Common myeloid progenitor, CD34-positive (primary cell): ENCODE data around the gene SYS1.

Experiments
- CTCF ChIA-PET: fragments of 350-600 bp; sonication (Branson Sonifier 250); formaldehyde crosslinking; loops from one replicate; lab custom pipeline; 2021; ENCODE audit warnings: antibody characterized with exemption; lab: Charles Lee
- POLR2A ChIA-PET: fragments of 350-600 bp; sonication (Branson Sonifier 250); formaldehyde crosslinking; loops from one replicate; lab custom pipeline; 2021; ENCODE audit warnings: antibody characterized with exemption; lab: Charles Lee
- DNase-seq, 3 donors: peaks; one replicate each; pipeline versions ENCODE4 v3.0.0 to v3.0.0-alpha.2; 2013
- H3K27ac ChIP-seq, 2 experiments: 1 replicate in 1 of 2; 2 replicates in 1 of 2; pipeline ENCODE4 v1.7.0; 2013; ENCODE audit warnings: inconsistent platforms in 2 of 2, low read length in 2 of 2, mild to moderate bottlenecking in 2 of 2, low read depth in 1 of 2, moderate library complexity in 1 of 2; ENCODE audit not compliant: severe bottlenecking in 2 of 2, insufficient read depth in 1 of 2, poor library complexity in 1 of 2
- H3K27me3 ChIP-seq, 5 experiments: replicated peaks in 2 of 5; 1 replicate in 3 of 5; 2 replicates in 2 of 5; pipeline versions ENCODE4 v1.6.1 to v1.7.0; 2013; ENCODE audit warnings: low read length in 4 of 5, mild to moderate bottlenecking in 2 of 5, moderate library complexity in 2 of 5, inconsistent platforms in 1 of 5; ENCODE audit not compliant: insufficient read depth in 5 of 5, control insufficient read depth in 4 of 5
- H3K36me3 ChIP-seq, 4 experiments: 1 replicate in 2 of 4; 2 replicates in 2 of 4; pipeline versions ENCODE4 v1.6.1 to v1.7.0; 2013; ENCODE audit warnings: low read length in 3 of 4, control low read depth in 1 of 4, mild to moderate bottlenecking in 1 of 4; ENCODE audit not compliant: control insufficient read depth in 4 of 4, insufficient read depth in 4 of 4
- H3K4me1 ChIP-seq, 4 experiments: 1 replicate in 3 of 4; 2 replicates in 1 of 4; pipeline versions ENCODE4 v1.6.1 to v1.7.1; 2013; ENCODE audit warnings: low read length in 3 of 4, mild to moderate bottlenecking in 3 of 4, control low read depth in 1 of 4, inconsistent platforms in 1 of 4, moderate library complexity in 1 of 4; ENCODE audit not compliant: control insufficient read depth in 4 of 4, insufficient read depth in 4 of 4; ENCODE audit errors: control extremely low read depth in 1 of 4
- H3K4me3 ChIP-seq, 7 experiments: 1 replicate in 4 of 7; 2 replicates in 3 of 7; pipeline versions ENCODE4 v1.5.1 to v1.7.0; 2013; ENCODE audit warnings: mild to moderate bottlenecking in 7 of 7, low read length in 6 of 7, moderate library complexity in 6 of 7, inconsistent platforms in 2 of 7, low read depth in 2 of 7, control low read depth in 1 of 7; ENCODE audit not compliant: insufficient read depth in 4 of 7, control insufficient read depth in 1 of 7; ENCODE audit errors: extremely low read depth in 1 of 7
- H3K9me3 ChIP-seq, 5 experiments: 1 replicate in 4 of 5; 2 replicates in 1 of 5; pipeline versions ENCODE4 v1.6.1 to v1.7.1; 2013; ENCODE audit warnings: low read length in 4 of 5, mild to moderate bottlenecking in 2 of 5, inconsistent platforms in 1 of 5, low read depth in 1 of 5, moderate library complexity in 1 of 5; ENCODE audit not compliant: control insufficient read depth in 4 of 5, insufficient read depth in 2 of 5; ENCODE audit errors: control extremely low read depth in 1 of 5
- WGBS: methylation state at CpG from one replicate; pipeline ENCODE4 v1.1.5; 2013; ENCODE audit not compliant: insufficient coverage; 5-methylcytosine and 5-hydroxymethylcytosine counted together

SYS1 gene

GRCh38 chr20:45377269-45377668 is 14.3 kb downstream of the SYS1 start:
- 96% methylated on average over 10 of the region's 11 CpGs for WGBS
- Histone ChIP-seq H3K27ac (no peak overlapping the region), H3K36me3 (no peaks in the 10 kb centered on the region), H3K4me3 (no peak overlapping the region), H3K4me1 (peaks cover 0 to 13% (median 10%) of the 10 kb centered on the region in 4 experiments), H3K9me3 (no peaks in the 10 kb centered on the region), H3K27me3 (no peaks in the 10 kb centered on the region)
- CTCF ChIA-PET: interaction anchor here (0.6 to 22.7 kb wide), 7 partner anchors 10 to 374 kb away, joined by 3 to 353 read pairs (median 4); partner anchors contain the start of gene DBNDD2
- DNase-seq: no peak
- POLR2A ChIA-PET: no interaction called here

- POLR2A ChIA-PET: no interaction called here
- no peaks in the 10 kb centered on the region for H3K27me3 ChIP-seq
Measured at GRCh38 chr20:45378191-45378590, 15.2 kb downstream of the SYS1 start, which contains the start of gene TP53TG5. Gene TP53TG5 (minus strand): TSS chr20:45378325. CDS start chr20:45378236, 89 bp downstream.

GRCh38 chr20:45387274-45387673 is 24.3 kb downstream of the SYS1 start:
- H3K4me1 ChIP-seq: no peaks in the 10 kb centered on the region
- ChIA-PET CTCF (interaction anchor here (1.6 to 3.6 kb wide), 4 partner anchors 10 to 64 kb away, joined by 4 to 20 read pairs (median 8); no protein-coding TSS in a partner anchor), POLR2A (no interaction called here)
- H3K27me3 ChIP-seq: no peaks in the 10 kb centered on the region
- no peak overlapping the region for H3K27ac ChIP-seq
- no peaks in the 10 kb centered on the region for H3K9me3 ChIP-seq
- H3K4me3 ChIP-seq: no peak overlapping the region
- WGBS: no CpG with 5 or more reads among the region's 1 CpG
- DNase-seq: no peak
- H3K36me3 ChIP-seq: no peaks in the 10 kb centered on the region

More at GRCh38 chr20:45378191-45378590, 15.2 kb downstream of the SYS1 start, which contains the start of gene TP53TG5:
- no peak within 1 kb of the TSS for H3K4me3 ChIP-seq
- H3K27ac ChIP-seq: no peak within 1 kb of the TSS
- no peak for DNase-seq
- peaks cover 0 to 9% (median 5%) of the 10 kb centered on the region in 4 experiments for H3K4me1 ChIP-seq
- H3K9me3 ChIP-seq: no peaks in the 10 kb centered on the region
- 83% methylated on average over 1 of the region's 1 CpG for WGBS
- CTCF ChIA-PET: interaction anchor here (6.2 to 22.7 kb wide), 3 partner anchors 29 to 57 kb away, joined by 37 to 353 read pairs (median 53); partner anchors contain the start of gene DBNDD2
- H3K36me3 ChIP-seq: no peaks in the 10 kb centered on the region

- POLR2A ChIA-PET: interaction anchor here (0.6 to 1.0 kb wide), 2 partner anchors 18 to 45 kb away, joined by 3 to 4 read pairs; no protein-coding TSS in a partner anchor
- no peak overlapping the region for H3K27ac ChIP-seq
- H3K9me3 ChIP-seq: no peaks in the 10 kb centered on the region
- WGBS: no CpG with 5 or more reads among the region's 2 CpGs
- H3K4me1 ChIP-seq: no peaks in the 10 kb centered on the region
- H3K4me3 ChIP-seq: no peak overlapping the region
- H3K27me3 ChIP-seq: no peaks in the 10 kb centered on the region
- DNase-seq: no peak
- H3K36me3 ChIP-seq: no peaks in the 10 kb centered on the region
- CTCF ChIA-PET: interaction anchor here (0.8 to 2.3 kb wide), 2 partner anchors 12 to 46 kb away, joined by 3 to 9 read pairs; no protein-coding TSS in a partner anchor
Measured at GRCh38 chr20:45390931-45391330, 28.0 kb downstream of the SYS1 start.

- no peak overlapping the region for H3K4me3 ChIP-seq
- no peaks in the 10 kb centered on the region for H3K4me1 ChIP-seq
- no peaks in the 10 kb centered on the region for H3K27me3 ChIP-seq
- no peaks in the 10 kb centered on the region for H3K36me3 ChIP-seq
- WGBS: 100% methylated on average over 2 of the region's 2 CpGs
- CTCF ChIA-PET: interaction anchor here (0.8 to 2.3 kb wide), 2 partner anchors 11 to 46 kb away, joined by 3 to 9 read pairs; no protein-coding TSS in a partner anchor
- no peak overlapping the region for H3K27ac ChIP-seq
- POLR2A ChIA-PET: interaction anchor here (0.6 to 1.0 kb wide), 2 partner anchors 19 to 45 kb away, joined by 3 to 4 read pairs; no protein-coding TSS in a partner anchor
- H3K9me3 ChIP-seq: no peaks in the 10 kb centered on the region
- DNase-seq: no peak
Measured at GRCh38 chr20:45391559-45391958, 28.6 kb downstream of the SYS1 start.

GRCh38 chr20:45392733-45393132 is 29.8 kb downstream of the SYS1 start:
- no peak for DNase-seq
- ChIA-PET POLR2A (no interaction called here), CTCF (interaction anchor here (0.6 to 2.3 kb wide), 5 partner anchors 12 to 1124 kb away, joined by 3 to 9 read pairs (median 3); no protein-coding TSS in a partner anchor)
- H3K4me1 ChIP-seq: no peaks in the 10 kb centered on the region
- H3K9me3 ChIP-seq: no peaks in the 10 kb centered on the region
- no peak overlapping the region for H3K4me3 ChIP-seq
- no peaks in the 10 kb centered on the region for H3K36me3 ChIP-seq
- 100% methylated on average over 1 of the region's 3 CpGs for WGBS
- no peaks in the 10 kb centered on the region for H3K27me3 ChIP-seq
- no peak overlapping the region for H3K27ac ChIP-seq
